Mononuclear cell (primary cell): ENCODE data around the gene ARHGEF37. TPM values are rescaled to one million over a fixed set of nuclear protein-coding genes. Genes with fewer than 3 reads are reported as not detected.
"Not testable (repeated sequence)": the region's sequence is repeated elsewhere in the genome, so short reads cannot be mapped to it uniquely, and the experiment has no call there.

ENCODE experiments used
- H3K27me3 ChIP-seq: 2 replicates; pipeline ENCODE4 v1.6.0; 2011; ENCODE audit warnings: low read length, control low read depth; ENCODE audit not compliant: insufficient read depth
- H3K4me1 ChIP-seq: 2 replicates; pipeline ENCODE4 v1.5.1; 2011; ENCODE audit warnings: mild to moderate bottlenecking, low read length, control low read depth; ENCODE audit not compliant: insufficient read depth
- H3K4me3 ChIP-seq: 2 replicates; pipeline ENCODE4 v1.5.1; 2011; ENCODE audit warnings: mild to moderate bottlenecking, low read length, moderate library complexity
- H3K9me3 ChIP-seq: 2 replicates; pipeline ENCODE4 v1.5.1; 2011; ENCODE audit warnings: low read depth, mild to moderate bottlenecking, control low read depth, low read length
- total RNA-seq: library from RNA; depleted of rRNA; stranded (reverse); fragments of >200 nt; gene quantifications from one replicate; pipeline ENCODE4 v1.2.3, GENCODE V29; 2012

Gene ARHGEF37
- total RNA-seq, 1 donor: not detected

- Histone ChIP-seq H3K4me1 (peaks cover 10% of the 10 kb centered on the region), H3K4me3 (no peak overlapping the region), H3K9me3 (no peaks in the 10 kb centered on the region), H3K27me3 (peaks cover 19% of the 10 kb centered on the region)
These were observed 2.8 kb downstream of the ARHGEF37 start for GRCh38 chr5:149584121-149584520.

GRCh38 chr5:149585910-149586309 is 4.6 kb downstream of the ARHGEF37 start:
- Histone ChIP-seq H3K27me3 (peaks cover 11% of the 10 kb centered on the region), H3K4me1 (peaks cover 7% of the 10 kb centered on the region), H3K4me3 (no peak overlapping the region), H3K9me3 (no peaks in the 10 kb centered on the region)

DNA sequence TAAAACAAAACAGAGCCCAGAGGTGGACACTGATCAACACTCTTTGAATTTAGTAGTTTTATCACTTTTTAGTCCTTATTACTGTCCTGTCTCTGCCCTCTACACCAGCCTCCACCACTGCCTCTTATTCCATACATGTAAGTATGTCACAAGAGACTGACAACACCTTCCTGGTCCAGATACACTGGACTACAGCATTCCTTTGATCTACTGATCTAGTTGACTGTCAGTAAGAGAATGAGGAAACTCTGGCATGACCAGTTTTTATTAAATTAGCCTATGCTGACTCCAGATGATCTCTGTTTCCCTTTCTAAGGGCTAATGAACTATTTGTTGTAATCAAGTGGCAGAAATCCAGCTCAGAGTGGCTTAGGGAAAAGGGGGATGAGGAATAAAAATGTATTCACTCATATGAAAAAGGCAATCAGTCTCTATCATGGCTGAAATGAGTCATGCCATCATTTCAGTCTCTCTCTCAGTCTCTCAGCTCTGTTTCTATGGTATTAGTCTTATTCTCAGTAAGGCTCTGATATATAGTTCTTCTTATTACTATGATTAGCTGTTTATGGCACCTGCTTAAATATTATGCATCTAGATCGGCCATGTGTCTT is 5.5 kb downstream of the ARHGEF37 start:
- no peaks in the 10 kb centered on the region for H3K4me1 ChIP-seq

DNA sequence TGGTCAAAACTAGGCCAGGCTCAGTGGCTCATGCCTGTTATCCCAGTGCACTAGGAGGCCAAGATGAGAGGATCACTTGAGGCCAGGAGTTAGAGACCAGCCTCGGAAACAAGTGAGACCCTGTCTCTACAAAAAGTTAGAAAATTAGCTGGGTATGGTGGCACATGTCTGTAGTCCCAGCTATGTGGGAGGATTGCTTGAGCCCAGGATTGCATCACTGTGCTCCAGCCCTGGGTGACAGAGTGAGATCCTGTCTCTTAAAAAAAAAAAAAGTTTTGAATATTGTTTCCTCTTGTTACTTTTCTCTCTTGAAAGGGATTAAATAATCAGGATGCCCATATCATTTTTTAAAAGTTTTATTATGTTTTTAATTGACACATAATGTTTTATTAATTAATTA is 7.6 kb downstream of the ARHGEF37 start:
- Histone ChIP-seq H3K9me3 (no peaks in the 10 kb centered on the region), H3K4me1 (no peaks in the 10 kb centered on the region), H3K27me3 (peaks cover 3% of the 10 kb centered on the region), H3K4me3 (no peak overlapping the region)

More for the DNA sequence above, 5.5 kb downstream of the ARHGEF37 start:
- Histone ChIP-seq H3K4me3 (no peak overlapping the region), H3K9me3 (no peaks in the 10 kb centered on the region), H3K27me3 (peaks cover 5% of the 10 kb centered on the region)

- Histone ChIP-seq H3K27me3 (peaks cover 3% of the 10 kb centered on the region), H3K4me3 (no peak overlapping the region), H3K4me1 (no peaks in the 10 kb centered on the region), H3K9me3 (no peaks in the 10 kb centered on the region)
These were observed 12.1 kb downstream of the ARHGEF37 start for GRCh38 chr5:149593370-149593769.

DNA sequence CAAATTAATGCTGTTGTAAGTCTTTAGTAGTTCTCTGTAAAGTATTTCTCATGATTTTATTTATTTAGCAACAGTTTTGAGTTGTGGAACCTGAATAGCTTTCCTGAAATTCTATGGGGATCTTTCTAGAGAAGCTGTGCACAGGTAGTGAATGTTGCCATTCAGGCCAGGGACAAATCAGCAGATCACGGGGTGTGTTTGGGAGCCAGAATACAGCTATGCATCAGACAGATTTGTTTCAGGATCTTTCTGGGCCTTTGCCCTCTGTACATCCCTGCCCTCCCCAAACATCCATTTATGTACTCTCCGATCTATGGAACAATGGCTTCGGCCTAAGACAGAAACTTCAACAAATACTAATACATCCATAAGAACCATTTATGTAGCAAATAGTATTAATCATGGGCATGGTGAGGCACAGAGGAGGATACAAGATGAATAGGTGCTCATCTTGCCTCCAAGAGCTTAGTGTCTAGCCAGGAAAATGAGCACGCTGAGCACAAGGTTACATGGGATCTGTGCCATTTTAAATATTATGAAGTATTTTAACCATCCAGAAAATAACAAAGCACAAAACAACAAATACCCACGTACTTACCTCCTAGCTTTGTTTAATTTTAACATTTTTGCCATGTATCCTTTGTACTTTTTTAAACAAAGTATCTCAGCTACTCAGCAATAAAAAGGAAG is 13.1 kb downstream of the ARHGEF37 start:
- no peaks in the 10 kb centered on the region for H3K4me1 ChIP-seq
- H3K9me3 ChIP-seq: no peaks in the 10 kb centered on the region

DNA sequence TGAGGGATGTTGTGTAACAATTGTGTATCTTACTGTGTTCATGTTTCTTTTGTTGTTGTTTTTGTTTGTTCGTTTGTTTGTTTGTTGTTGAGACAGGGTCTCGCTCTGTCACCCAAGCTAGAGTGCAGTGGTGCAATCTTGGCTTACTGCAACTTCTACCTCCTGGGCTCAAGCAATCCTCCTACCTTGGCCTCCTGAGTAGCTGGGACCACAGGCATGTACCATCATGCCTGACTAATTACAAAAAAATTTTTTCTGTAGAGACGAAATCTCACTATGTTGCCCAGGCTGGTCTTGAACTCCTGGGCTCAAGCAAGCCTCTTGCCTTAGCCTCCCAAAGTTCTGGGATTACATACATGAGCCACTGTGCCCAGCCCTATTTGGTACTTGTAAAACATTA is 13.8 kb downstream of the ARHGEF37 start:
- not testable (repeated sequence) for H3K27me3 ChIP-seq, H3K4me3 ChIP-seq, H3K9me3 ChIP-seq, H3K4me1 ChIP-seq

More for the DNA sequence above, 13.1 kb downstream of the ARHGEF37 start:
- Histone ChIP-seq H3K27me3 (peaks cover 3% of the 10 kb centered on the region), H3K4me3 (no peak overlapping the region)

- H3K4me3 ChIP-seq: no peak overlapping the region
- H3K27me3 ChIP-seq: peaks cover 3% of the 10 kb centered on the region
- no peaks in the 10 kb centered on the region for H3K9me3 ChIP-seq
- no peaks in the 10 kb centered on the region for H3K4me1 ChIP-seq
These were observed 15.4 kb downstream of the ARHGEF37 start for GRCh38 chr5:149596712-149597111.

- Histone ChIP-seq H3K4me1 (no peaks in the 10 kb centered on the region), H3K27me3 (no peaks in the 10 kb centered on the region), H3K4me3 (no peak overlapping the region), H3K9me3 (no peaks in the 10 kb centered on the region)
These were observed 16.3 kb downstream of the ARHGEF37 start for GRCh38 chr5:149597618-149598017.

GRCh38 chr5:149598234-149598633 is 16.9 kb downstream of the ARHGEF37 start:
- H3K27me3 ChIP-seq, H3K4me1 ChIP-seq, H3K9me3 ChIP-seq, H3K4me3 ChIP-seq: not testable (repeated sequence)

GRCh38 chr5:149598966-149599365 is 17.7 kb downstream of the ARHGEF37 start:
- Histone ChIP-seq H3K4me3 (no peak overlapping the region), H3K27me3 (no peaks in the 10 kb centered on the region), H3K9me3 (no peaks in the 10 kb centered on the region), H3K4me1 (no peaks in the 10 kb centered on the region)

GRCh38 chr5:149599375-149599774 is 18.1 kb downstream of the ARHGEF37 start:
- H3K4me3 ChIP-seq: no peak overlapping the region
- H3K9me3 ChIP-seq: no peaks in the 10 kb centered on the region
- no peaks in the 10 kb centered on the region for H3K4me1 ChIP-seq
- no peaks in the 10 kb centered on the region for H3K27me3 ChIP-seq

- H3K4me3 ChIP-seq: no peak overlapping the region
- H3K4me1 ChIP-seq: peaks cover 3% of the 10 kb centered on the region
- H3K9me3 ChIP-seq: no peaks in the 10 kb centered on the region
- no peaks in the 10 kb centered on the region for H3K27me3 ChIP-seq
These were observed 19.6 kb downstream of the ARHGEF37 start for GRCh38 chr5:149600932-149601331.

- no peaks in the 10 kb centered on the region for H3K9me3 ChIP-seq
- H3K27me3 ChIP-seq: no peaks in the 10 kb centered on the region
- peaks cover 12% of the 10 kb centered on the region for H3K4me1 ChIP-seq
- H3K4me3 ChIP-seq: no peak overlapping the region
These were observed 21.9 kb downstream of the ARHGEF37 start for GRCh38 chr5:149603210-149603609.

GRCh38 chr5:149603920-149604319 is 22.6 kb downstream of the ARHGEF37 start:
- no peak overlapping the region for H3K4me3 ChIP-seq
- no peaks in the 10 kb centered on the region for H3K27me3 ChIP-seq
- H3K9me3 ChIP-seq: no peaks in the 10 kb centered on the region
- peaks cover 12% of the 10 kb centered on the region for H3K4me1 ChIP-seq

DNA sequence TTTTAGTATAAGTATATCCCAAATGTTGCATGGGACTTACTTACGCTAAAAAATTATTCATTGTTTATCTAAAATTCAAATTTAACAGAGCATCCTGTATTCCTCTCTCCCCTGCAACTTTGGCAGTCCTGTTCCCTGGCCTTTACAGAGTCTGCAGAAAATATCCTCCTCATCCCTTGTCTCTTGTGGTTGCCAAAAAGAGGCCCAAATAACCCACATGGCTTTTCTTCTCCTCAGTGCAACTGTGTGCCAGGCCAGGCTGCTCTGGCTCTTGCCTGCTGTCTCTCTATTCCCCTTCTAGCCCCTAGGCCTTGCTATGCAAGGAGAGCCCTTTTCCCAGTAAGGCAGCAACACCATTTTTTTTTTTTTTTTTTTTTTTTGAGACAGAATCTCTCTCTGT is 23.0 kb downstream of the ARHGEF37 start:
- H3K4me3 ChIP-seq: no peak overlapping the region
- no peaks in the 10 kb centered on the region for H3K9me3 ChIP-seq
- no peaks in the 10 kb centered on the region for H3K27me3 ChIP-seq
- peaks cover 12% of the 10 kb centered on the region for H3K4me1 ChIP-seq
